ENCODE results near the gene ARHGEF19. TPM values are rescaled to one million over a fixed set of nuclear protein-coding genes. Genes with fewer than 3 reads are reported as not detected.

Gene ARHGEF19
- total RNA-seq, 4 donors from 2014 or later = 2.6 to 10.6 (median 3.9) TPM

DNA sequence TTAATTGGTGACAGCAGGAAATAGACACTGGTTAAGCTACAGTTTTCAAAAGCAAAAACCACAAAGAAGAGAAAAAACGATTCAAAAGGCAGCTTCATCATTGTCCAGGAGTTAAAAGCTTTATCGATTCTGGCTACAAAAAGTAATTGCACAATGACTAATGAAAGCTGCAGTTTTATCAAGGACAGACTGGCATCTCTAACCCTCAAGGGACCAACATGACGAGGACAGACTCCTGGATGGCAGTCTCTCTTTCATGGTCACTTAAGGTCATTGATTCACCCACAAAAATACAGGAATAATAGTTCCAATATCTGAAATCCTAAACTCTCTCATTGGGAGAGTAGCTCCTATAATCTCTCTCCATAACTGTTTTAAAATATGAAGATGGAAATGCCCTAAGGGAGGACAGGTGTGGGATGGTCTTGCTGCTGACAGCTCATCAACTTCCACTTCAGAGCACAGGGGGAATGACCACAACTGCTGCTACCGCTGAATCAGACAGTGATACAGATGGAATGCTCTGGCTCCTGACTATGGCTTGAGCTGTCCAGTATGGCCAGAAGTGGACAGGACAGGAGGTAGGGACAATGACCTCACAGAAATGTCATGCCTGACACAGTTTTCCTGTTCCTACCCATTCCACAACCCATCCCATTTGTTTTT is 41.9 kb upstream of the ARHGEF19 start:
- DNase-seq (ENCODE audit: low spot score) (no peak), ATAC-seq (ENCODE audit: low FRiP score) (peak; percentile 21)
- TF ChIP-seq, protein P1, sequence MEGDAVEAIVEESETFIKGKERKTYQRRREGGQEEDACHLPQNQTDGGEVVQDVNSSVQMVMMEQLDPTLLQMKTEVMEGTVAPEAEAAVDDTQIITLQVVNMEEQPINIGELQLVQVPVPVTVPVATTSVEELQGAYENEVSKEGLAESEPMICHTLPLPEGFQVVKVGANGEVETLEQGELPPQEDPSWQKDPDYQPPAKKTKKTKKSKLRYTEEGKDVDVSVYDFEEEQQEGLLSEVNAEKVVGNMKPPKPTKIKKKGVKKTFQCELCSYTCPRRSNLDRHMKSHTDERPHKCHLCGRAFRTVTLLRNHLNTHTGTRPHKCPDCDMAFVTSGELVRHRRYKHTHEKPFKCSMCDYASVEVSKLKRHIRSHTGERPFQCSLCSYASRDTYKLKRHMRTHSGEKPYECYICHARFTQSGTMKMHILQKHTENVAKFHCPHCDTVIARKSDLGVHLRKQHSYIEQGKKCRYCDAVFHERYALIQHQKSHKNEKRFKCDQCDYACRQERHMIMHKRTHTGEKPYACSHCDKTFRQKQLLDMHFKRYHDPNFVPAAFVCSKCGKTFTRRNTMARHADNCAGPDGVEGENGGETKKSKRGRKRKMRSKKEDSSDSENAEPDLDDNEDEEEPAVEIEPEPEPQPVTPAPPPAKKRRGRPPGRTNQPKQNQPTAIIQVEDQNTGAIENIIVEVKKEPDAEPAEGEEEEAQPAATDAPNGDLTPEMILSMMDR (IDR thresholded peaks at IDR 0.05) = no peak

DNA sequence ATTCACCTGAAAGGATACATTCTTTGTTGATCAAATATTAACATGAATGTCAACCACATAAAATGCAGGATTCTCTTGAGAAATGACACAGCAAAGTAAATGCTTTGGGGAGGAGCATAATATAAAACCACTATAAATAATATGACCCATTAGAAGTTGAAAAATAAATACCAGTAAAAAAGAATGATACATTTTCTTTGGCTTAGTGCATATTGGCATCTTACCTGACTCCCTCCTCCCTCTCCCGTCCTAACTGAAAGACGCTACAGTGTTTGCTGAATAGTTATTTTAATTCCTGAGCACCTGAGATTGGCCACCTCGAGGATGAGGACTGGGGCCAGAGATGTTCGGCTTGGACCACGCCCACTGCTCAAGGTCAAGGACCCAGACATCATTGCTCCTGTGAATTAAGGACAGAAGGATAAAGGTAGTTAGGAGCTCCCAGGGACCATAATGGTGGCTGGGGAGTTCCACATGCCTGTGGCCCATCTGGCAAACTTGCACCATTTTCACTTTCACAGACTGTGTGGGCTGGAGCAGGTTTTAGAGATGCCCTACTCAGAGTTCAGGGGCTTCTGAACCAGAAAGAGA is 41.0 kb upstream of the ARHGEF19 start:
- DNase-seq (ENCODE audit: low spot score) = no peak
- TF ChIP-seq, protein P1 (IDR thresholded peaks at IDR 0.05) = no peak
- no peak for ATAC-seq (ENCODE audit: low FRiP score)

DNA sequence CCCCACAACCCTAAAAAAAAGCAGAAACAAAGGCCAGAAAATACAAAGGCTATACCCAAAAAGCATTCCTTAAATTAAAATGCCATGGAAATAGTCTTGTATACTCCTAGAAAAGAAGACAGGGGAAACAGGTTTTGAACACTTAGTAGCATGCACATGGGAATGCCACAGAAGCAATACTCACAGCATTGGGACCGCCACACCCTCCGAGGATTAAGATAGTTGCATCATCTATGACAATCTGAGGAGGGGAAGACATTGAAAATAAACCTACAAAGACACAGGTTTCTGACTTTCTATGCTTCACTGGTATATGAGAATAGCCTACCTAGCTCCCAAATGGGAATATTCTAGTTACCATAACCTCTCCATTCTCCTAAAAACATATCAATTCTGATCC is 40.5 kb upstream of the ARHGEF19 start:
- DNase-seq (ENCODE audit: low spot score) (no peak), ATAC-seq (ENCODE audit: low FRiP score) (no peak)
- TF ChIP-seq, protein P1 (IDR thresholded peaks at IDR 0.05) = no peak

DNA sequence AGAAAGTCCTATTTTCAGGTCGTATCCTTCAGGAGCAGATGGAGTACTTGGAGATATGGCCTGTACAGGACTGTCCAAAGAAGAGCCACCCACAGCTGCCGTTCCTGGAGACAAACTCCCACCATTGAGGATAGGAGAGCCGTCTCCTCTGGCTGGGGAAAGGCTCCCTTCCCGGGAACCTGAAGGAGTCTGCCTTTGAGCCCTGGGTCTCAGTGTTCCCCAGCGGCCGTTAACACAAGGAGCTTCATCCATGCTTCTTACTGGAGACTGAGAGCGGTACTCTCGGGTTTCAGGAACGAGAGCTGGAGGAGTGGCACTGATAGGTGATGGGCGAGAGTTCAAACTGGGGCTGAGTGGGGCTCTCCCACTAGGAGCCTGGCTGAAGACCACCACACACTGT is 38.9 kb upstream of the ARHGEF19 start:
- DNase-seq (ENCODE audit: low spot score) = no peak
- ATAC-seq (ENCODE audit: low FRiP score) = no peak
- TF ChIP-seq, protein P1 (IDR thresholded peaks at IDR 0.05) = no peak

DNA sequence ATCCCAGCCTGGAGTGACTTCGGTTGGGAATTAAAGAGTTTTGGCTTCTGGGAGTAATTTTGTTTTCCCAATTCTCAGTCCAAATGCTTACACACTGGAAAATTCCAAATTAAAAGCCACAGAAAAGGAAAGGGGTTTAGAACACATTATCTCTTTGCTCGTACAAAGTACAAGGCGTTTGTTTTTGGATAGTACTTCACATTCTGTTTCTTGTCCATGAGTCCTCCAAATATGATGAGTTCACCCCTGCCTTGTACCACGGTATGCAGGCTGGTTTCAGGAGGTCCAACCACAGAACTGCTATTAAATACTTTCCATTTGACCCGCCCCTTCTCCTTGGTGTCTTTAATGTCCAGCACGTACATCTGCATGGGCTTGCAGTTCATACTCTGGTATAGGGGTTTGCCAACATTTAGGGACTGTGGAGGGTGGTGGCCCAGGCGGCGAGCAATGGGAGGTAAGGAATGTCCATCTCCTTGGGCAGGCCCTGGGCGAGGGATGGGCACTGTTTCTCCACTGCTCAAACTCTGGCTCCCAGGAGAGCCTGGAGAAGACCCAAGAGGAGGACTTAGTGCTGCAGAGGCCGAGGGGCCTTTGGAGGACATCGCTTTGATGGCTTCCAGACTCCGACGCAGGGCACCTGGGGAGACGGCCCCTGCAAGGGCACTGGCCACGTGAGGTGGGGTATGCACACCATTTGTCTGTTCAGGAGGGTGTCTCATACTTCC is 38.2 kb upstream of the ARHGEF19 start:
- DNase-seq (ENCODE audit: low spot score) = no peak
- ATAC-seq (ENCODE audit: low FRiP score) = no peak
- TF ChIP-seq, protein P1 (IDR thresholded peaks at IDR 0.05) = no peak

DNA sequence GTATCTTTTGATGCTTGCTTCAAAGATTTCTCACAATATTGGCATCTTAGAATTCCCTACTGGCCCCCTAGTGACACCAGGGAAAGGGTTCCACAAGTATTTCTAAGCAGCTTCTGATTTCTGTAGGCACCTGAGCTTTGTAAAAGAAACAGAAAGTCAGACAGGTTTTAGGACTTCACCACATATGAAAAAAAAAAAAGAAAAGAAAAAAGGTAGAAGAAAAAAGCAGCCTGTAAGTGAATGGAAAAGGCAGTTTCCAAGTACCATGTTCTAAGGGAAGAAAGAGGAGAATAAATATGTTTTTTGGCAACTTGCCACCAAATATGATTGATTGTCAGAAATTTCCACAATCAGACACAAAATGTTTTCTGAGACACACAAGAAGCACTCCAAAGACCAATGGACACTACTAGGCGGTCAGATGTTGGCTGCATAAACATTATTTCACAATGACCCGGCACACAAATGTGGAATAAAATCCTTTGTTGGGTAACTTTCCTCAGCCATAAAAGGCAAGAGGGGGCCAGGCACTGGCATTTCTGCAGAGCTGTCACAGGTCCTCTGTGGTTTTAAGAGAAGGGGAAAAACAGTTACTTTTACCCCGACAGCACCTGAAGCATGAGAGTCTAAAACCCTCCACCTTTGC is 37.3 kb upstream of the ARHGEF19 start:
- TF ChIP-seq, protein P1 (IDR thresholded peaks at IDR 0.05) = no peak
- ATAC-seq (ENCODE audit: low FRiP score) (peak; percentile 79), DNase-seq (ENCODE audit: low spot score) (no peak)
